Measurements from ENCODE around the gene BLOC1S6. TPM values are rescaled to one million over a fixed set of nuclear protein-coding genes. Genes with fewer than 3 reads are reported as not detected.

The BLOC1S6 gene
- total RNA-seq, 1 experiment from 2014 or later: 28.7 TPM

- Mint-ChIP-seq H3K4me3 (no peak overlapping the region), H3K27me3 (ENCODE audit: low read depth) (peaks cover 2% of the 10 kb centered on the region; the same call in 1 of the 2 replicates), H3K4me1 (no peaks in the 10 kb centered on the region), H3K27ac (no peak overlapping the region), H3K36me3 (no peaks in the 10 kb centered on the region), H3K9me3 (peaks cover 12% of the 10 kb centered on the region)
- no peak for ATAC-seq
- POLR2A ChIA-PET: no interaction called here
- CTCF ChIA-PET: interaction anchor here (0.6 to 1.9 kb wide), 4 partner anchors 9 to 194 kb away, joined by 3 to 5 read pairs (median 3); no protein-coding TSS in a partner anchor
- no peak for DNase-seq (ENCODE audit: low spot score)
- no peak for TF ChIP-seq ZNF317 (CRISPR knock-in tag; IDR thresholded peaks at IDR 0.05; ENCODE audit: borderline replicate concordance, low read depth)
- no peak for TF ChIP-seq FOXJ3 (CRISPR knock-in tag; IDR thresholded peaks at IDR 0.05; ENCODE audit: borderline replicate concordance)
- TF ChIP-seq ZNF671 (CRISPR knock-in tag; IDR thresholded peaks at IDR 0.05): no peak
- TF ChIP-seq NR2C2 (CRISPR knock-in tag; IDR thresholded peaks at IDR 0.05): no peak
- TF ChIP-seq IRF1 (CRISPR knock-in tag; IDR thresholded peaks at IDR 0.05): no peak
- TF ChIP-seq E2F4 (CRISPR knock-in tag; IDR thresholded peaks at IDR 0.05; ENCODE audit: borderline replicate concordance, low read depth): no peak
- no peak for TF ChIP-seq ZBTB21 (CRISPR knock-in tag; IDR thresholded peaks at IDR 0.05; ENCODE audit: borderline replicate concordance)
- TF ChIP-seq GRHL2 (CRISPR knock-in tag; IDR thresholded peaks at IDR 0.05; ENCODE audit: insufficient replicate concordance, severe bottlenecking): no peak
- TF ChIP-seq CREM (CRISPR knock-in tag; IDR thresholded peaks at IDR 0.05): no peak
- no peak for TF ChIP-seq FOXP1 (CRISPR knock-in tag; IDR thresholded peaks at IDR 0.05; ENCODE audit: borderline replicate concordance)
- TF ChIP-seq SP1 (CRISPR knock-in tag; conservative IDR thresholded peaks at IDR 0.05): no peak
- no peak for TF ChIP-seq TP53 (CRISPR knock-in tag; IDR thresholded peaks at IDR 0.05)
- TF ChIP-seq MXD4 (CRISPR knock-in tag; IDR thresholded peaks at IDR 0.05; ENCODE audit: borderline replicate concordance): no peak
- no peak for TF ChIP-seq RELA (CRISPR knock-in tag; IDR thresholded peaks at IDR 0.05; ENCODE audit: borderline replicate concordance)
- TF ChIP-seq ZNF219 (CRISPR knock-in tag; IDR thresholded peaks at IDR 0.05; ENCODE audit: borderline replicate concordance): no peak
- no peak for TF ChIP-seq ZNF532 (CRISPR knock-in tag; IDR thresholded peaks at IDR 0.05; ENCODE audit: borderline replicate concordance)
Observed at GRCh38 chr15:45653702-45654424, 66.7 kb downstream of the BLOC1S6 start.

GRCh38 chr15:45654749-45655148 is 67.6 kb downstream of the BLOC1S6 start:
- ATAC-seq (no peak), DNase-seq (ENCODE audit: low spot score) (no peak)
- no peak overlapping the region for H3K4me3 Mint-ChIP-seq
- H3K27me3 Mint-ChIP-seq (ENCODE audit: low read depth): no peaks in the 10 kb centered on the region
- peaks cover 2% of the 10 kb centered on the region for H3K4me1 Mint-ChIP-seq
- TF ChIP-seq ZBTB43 (CRISPR knock-in tag; IDR thresholded peaks at IDR 0.05) (no peak), PREB (CRISPR knock-in tag; IDR thresholded peaks at IDR 0.05; ENCODE audit: borderline replicate concordance) (no peak), ZMAT4 (CRISPR knock-in tag; IDR thresholded peaks at IDR 0.05) (no peak), CREM (CRISPR knock-in tag; IDR thresholded peaks at IDR 0.05) (no peak), NFATC4 (CRISPR knock-in tag; IDR thresholded peaks at IDR 0.05) (no peak), ZNF671 (CRISPR knock-in tag; IDR thresholded peaks at IDR 0.05) (no peak), CBFB (CRISPR knock-in tag; IDR thresholded peaks at IDR 0.05; ENCODE audit: low read depth) (no peak), JUN (CRISPR knock-in tag; IDR thresholded peaks at IDR 0.05) (no peak), ZNF317 (CRISPR knock-in tag; IDR thresholded peaks at IDR 0.05; ENCODE audit: borderline replicate concordance, low read depth) (no peak)
- no peak overlapping the region for H3K27ac Mint-ChIP-seq
- peaks cover 12% of the 10 kb centered on the region for H3K9me3 Mint-ChIP-seq
- POLR2A ChIA-PET: no interaction called here
- CTCF ChIA-PET: no interaction called here
- no peaks in the 10 kb centered on the region for H3K36me3 Mint-ChIP-seq

All from WTC11 (cell line).